Dermis blood vessel endothelial cell (primary cell): Measurements from ENCODE around the gene DPH5. TPM values are rescaled to one million over a fixed set of nuclear protein-coding genes. Genes with fewer than 3 reads are reported as not detected.

Experiments used
- DNase-seq: peaks from one replicate; pipeline ENCODE4 v3.0.0; 2010
- total RNA-seq: library from RNA; depleted of rRNA; stranded (reverse); fragments of >200 nt; gene quantifications from 2 replicates; pipeline ENCODE4 v1.2.3, GENCODE V29; 2014

The DPH5 gene
- total RNA-seq, 1 donor from 2014 or later = 21.3 TPM

GRCh38 chr1:100941098-100941527, 84.5 kb downstream of the DPH5 start:
- DNase-seq = no peak

Other genes with a start within 250 kb of the DPH5 start
- gene EXTL2, start 130.9 kb downstream of the DPH5 start, total RNA-seq = 13.4 and 21.3 TPM in 2 replicates
- 43.1 and 43.7 TPM in 2 replicates for gene SLC30A7, start 129.7 kb downstream of the DPH5 start, total RNA-seq
- 311 and 394 TPM in 2 replicates for gene S1PR1, start 211.2 kb upstream of the DPH5 start, total RNA-seq